Stimulated activated naive CD8-positive, alpha-beta T cell treated with anti-CD3 and anti-CD28 coated beads, Interleukin-15, Interleukin-2, amounts not matched to agents 100 U/mL and 50 U/mL, for 24 hours (primary cell): ENCODE results near the gene NEURL1B.
A peak's percentile ranks its signal among the peaks of the same experiment; 100 is the strongest.
"Not testable (repeated sequence)": the region's sequence is repeated elsewhere in the genome, so short reads cannot be mapped to it uniquely, and the experiment has no call there.

Experiments
- ATAC-seq: fragments of 150-1000 bp; cut with Tn5 transposase; one replicate; pipeline ENCODE4 v1.10.0; 2021
- DNase-seq: peaks from one replicate; pipeline ENCODE4 v3.0.0; 2021

The NEURL1B gene

DNA sequence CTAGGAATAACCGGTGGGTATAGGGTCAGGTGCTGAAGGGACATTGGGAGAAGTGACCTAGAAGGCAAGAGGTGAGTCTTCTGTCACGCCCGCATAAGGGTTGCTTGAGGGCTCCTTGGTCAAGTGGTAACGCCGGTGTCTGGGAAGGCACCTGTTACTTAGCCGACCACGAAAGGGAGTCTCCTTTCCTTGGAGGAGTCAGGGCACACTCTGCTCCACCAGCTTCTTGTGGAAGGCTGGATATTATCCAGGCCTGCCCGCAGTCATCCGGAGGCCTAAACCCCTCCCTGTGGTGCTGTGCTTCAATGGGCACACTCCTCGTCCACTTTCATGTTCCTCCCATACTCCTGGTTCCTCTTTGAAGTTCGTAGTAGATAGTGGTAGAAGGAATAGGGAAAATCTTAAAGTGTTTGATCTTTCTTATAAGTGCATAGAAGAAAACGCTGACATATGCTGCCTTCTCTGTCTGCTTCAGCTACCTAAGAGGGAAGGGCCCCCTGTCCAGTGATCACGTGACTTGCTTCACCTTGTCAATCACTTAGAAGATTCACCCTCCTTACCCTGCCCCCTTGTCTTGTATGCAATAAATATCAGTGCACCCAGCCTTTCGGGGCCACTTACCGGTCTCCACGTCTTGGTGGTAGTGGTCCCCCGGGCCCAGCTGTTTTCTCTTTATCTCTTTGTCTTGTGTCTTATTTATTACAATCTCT, 16.6 kb downstream of the NEURL1B start:
- DNase-seq, ATAC-seq: not testable (repeated sequence)

DNA sequence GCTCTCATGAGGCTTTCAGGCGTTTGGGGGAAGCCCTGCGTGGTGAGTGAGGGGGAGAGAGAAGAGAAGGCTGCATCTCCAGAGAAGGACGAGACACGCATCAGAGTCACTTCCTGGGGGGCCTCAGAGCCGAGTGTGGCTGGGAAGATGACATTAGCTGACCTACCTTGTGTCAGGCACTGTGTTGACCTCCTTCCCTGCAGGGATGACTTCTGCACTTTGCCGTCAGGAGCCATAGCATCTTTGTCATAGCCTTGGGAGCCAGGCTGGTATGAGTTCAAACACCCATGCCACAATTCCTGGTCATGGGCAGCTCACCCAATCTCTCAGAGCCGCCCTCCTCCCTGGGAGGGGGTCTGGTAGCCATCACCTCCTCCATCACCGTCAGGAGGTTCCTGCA, 17.3 kb downstream of the NEURL1B start:
- no peak for ATAC-seq
- DNase-seq: no peak

DNA sequence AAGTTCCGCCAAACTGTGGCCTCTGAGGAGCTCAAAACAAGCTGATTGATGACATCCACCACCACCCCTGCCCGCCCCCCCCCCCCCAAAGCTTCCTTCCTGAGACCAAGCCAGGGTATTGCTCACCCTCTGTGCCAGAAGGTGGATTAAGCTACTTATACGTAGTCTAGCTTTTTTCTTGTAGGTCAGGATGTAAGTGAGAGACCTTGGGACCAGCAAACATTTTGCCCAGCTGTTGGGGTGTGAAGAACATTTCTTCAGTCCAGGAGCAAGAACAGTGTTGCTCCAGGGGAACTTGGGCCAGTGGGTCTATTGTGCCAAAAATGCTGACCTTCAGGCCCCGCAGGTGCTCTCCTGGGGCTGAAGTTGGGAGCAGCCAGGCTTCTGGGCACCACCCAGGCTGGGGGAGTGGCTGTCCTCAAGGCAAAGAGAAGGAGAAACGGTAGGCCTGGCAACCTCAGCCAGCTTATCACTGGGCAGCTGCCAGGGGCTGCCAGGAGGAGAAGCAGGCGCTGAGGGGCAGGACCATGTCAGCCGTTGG, 18.0 kb downstream of the NEURL1B start:
- DNase-seq (no peak), ATAC-seq (no peak)

DNA sequence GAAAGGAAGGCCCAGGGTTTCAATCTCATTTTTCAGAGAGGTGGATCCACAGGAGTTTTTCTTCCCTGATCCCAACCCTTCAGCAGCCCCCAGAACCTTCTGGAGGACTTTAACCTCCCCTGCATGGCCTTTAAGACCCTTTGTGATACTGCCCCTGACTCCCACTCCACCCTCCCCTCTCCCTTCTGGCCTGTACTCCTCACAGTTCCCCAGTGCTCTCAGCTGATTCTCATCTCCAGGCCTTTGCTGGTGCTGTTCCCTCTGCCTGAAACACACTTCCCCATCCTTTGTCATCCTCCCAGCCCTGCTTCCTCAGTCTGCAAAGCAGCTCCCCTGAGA, 18.5 kb downstream of the NEURL1B start:
- DNase-seq (no peak), ATAC-seq (no peak)

DNA sequence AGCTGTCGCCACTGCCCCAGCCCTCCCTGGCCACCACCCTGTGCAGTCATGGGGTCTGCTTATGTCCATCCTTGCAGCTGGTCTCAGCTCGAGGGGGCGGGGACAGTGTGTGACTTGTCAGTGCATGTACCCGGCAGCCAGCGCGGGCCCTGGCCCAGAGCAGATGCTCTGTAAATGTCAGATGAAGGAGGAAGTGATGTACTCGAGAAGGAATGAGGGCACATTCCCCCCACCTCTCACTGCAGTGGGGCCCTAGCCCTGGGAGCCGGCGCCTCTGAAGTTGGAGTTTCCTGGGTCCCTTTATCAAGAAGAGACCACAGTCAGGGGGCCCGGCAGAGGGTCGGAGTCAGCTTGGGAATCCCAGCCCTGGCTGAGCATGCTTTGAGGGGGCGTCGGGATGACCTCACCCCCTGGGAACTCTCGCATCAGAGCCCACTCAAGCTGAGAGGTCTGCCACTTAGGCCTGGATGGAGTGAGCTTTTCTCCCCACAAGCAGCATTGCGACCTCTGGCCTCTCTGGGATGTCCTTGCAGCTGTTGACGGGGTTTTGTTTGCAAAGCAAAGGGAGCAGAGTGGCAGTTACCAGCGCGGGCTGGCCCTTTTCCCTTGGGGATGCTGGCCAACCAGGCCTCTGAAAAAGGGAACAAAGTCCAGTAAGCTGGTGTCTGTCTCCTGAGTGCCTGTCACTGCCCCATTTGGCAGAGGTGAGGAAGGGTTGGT, 19.0 kb downstream of the NEURL1B start:
- DNase-seq: no peak

DNA sequence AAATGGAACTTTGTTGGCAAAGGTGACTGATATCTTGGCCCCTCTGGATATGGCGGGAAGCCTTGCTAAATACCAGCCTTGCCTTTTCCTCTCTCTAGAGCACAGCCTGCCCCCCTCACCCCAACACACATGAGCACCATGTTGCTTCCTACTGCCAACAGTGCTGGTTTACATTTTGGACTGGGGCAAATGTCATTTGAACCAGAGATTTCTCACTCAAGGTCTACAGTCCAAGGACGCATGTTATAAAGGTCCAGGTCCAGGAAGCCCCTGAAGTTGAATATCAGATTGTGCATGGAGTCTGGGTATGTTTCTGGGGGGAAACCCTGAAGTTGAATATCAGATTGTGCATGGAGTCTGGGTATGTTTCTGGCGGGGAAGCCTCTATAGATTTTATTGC, 19.9 kb downstream of the NEURL1B start:
- ATAC-seq: no peak
- no peak for DNase-seq

More for the DNA sequence above, 19.0 kb downstream of the NEURL1B start:
- ATAC-seq: peak; percentile 19

DNA sequence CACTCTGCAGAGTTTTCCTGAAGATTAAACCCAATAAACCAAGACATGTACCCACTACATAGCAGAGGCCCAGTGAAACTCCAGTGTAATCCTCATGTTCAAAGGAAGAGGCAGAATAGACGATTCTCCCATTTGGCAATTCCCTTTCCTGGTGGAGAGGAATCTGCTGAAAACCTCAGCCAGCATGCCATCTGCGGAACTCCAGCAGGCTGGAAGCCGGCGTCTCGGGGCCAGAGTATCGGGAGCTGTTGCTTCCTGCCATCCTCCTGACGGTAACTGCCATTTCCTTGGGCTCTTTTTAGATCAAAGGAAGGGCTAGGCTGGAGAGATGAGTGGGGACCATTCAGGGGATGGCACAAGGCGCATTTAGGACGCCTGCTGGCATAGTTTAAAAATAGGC, 20.5 kb downstream of the NEURL1B start:
- no peak for ATAC-seq

DNA sequence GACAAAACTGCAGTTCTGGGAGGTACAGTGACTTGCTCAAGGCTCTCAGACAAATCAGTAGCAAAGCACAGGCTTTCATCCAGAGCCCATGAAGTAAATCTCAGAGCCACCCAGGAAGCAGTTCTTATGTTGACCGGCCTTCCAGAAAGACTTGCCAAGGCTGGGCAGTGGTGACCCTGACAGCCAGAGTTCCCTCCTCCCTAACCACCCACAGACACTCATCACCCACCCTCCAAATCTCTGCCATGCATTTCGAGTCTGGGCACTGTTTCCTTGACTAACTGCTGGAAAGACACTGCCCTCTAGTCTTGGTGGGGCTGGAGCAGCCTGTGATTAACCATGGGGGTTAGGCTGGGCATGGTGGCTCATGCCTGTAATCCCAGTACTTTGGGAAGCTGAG, 21.5 kb downstream of the NEURL1B start:
- no peak for ATAC-seq

More for the DNA sequence above, 20.5 kb downstream of the NEURL1B start:
- no peak for DNase-seq

DNA sequence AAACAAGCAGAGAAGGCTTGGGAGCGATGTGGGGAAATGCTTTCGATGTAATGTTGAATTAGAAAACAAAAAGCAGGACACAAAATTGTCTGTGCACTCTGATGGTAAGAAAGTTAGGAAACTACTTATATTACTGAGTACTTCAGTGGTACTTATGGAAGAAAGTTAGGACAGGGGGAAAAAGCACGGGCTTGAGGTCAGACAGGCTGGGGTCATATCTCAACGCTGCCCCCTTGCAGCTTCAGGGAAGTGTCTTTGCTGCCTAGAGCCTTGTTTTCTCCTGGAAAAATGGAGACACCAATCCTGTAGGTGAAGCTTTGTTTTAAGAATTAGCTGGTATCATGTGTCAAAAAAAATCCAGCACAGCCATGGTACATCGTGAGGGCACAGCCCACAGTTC, 23.0 kb downstream of the NEURL1B start:
- DNase-seq (no peak), ATAC-seq (no peak)

More for the DNA sequence above, 21.5 kb downstream of the NEURL1B start:
- no peak for DNase-seq

DNA sequence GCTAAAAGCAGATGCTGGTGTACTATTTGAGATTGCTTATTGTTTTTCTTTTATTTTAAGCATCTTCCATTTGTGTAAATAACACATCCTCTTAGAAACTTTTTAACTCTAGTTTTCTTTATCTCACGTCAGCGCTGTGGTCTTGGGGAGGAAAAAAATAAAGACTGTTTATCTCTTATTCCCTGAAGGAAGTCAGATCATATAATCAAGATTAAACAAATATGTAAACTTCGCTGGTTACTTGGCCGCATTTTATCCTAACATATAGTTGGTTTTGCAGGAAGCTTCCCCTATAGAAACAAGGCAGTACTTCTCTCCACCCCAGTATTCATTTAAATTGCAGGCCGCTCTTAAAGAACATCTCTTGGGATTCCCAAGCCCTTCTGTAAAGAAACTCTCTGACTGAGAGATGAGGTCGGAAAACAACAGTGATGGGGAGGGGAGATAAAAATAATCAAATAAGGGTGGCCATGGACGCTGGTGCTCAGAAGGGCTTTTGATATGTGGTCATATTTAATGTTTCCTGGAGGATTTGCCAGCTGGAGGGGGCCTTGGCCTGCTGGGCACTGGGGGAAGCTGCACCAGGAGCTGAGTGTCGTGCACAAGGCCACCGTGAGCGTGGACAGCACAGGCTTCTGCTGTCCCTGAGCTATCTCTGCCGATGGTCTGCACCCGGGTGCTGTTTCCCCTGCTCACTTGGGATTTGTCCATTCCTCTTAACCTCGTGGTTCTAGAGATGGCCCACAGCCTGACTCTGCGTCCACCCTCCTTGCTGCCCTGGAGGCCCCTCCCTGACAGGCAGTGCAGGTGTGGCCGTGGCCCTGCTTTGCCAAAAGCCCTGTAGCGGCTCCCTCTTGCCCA, 23.8 kb downstream of the NEURL1B start:
- ATAC-seq (no peak), DNase-seq (no peak)

DNA sequence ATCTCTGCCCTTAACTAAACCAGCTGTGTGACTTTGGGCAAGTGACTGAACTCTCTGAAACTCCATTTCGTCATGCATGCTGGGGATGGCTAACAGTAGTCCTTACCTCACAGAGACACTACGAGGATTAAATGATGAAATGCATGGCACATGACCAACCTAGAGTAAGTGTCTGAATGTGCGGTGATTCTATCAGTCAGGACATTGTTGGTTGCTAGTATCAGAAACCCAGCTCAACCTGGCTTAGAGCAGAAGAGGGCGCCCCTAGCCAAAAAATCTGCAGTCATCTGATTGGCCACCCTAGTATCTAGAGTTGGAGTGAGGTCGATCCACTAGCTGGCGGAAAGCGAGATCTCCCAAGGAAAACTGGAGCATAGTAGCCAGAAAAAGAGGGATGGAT, 25.2 kb downstream of the NEURL1B start:
- no peak for ATAC-seq
- DNase-seq: no peak

DNA sequence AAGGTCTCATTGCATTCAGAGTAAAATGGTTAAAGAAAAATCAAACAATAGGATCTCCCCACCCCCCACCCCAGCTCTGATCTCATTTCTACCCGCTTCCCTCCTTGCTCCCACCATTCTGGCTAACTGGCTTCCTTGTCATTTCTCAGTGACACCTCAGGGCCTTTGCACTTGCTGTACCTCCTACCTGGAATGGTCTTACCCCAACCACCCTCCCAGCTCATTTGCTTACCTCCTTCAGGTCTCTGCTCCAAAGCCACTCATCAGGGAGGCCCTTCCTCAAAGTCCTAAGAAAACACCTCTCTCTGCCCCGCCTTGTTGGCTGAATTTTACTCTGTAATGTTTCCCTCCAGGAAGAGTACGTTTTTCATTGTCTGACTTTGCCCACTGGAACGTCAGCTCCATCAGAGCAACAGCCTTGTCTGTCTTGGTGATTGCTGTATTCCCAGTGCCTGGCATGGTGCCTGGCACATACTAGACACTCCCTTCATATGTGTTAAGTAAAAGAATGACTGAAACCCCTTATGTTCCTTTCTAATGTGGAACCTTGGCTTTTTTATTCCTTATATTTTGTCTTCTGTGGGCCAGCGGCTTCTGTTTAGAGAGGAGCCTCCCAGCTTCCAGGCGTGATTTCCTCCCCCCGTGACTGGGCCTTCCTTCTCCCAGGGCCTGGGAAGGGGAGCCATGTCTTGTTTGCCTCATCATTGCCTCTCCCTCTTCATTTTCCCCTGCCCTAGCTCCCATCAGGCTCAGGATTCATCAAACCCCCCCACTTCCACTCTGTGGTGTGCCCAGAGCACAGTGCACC, 26.9 kb downstream of the NEURL1B start:
- ATAC-seq (no peak), DNase-seq (no peak)

DNA sequence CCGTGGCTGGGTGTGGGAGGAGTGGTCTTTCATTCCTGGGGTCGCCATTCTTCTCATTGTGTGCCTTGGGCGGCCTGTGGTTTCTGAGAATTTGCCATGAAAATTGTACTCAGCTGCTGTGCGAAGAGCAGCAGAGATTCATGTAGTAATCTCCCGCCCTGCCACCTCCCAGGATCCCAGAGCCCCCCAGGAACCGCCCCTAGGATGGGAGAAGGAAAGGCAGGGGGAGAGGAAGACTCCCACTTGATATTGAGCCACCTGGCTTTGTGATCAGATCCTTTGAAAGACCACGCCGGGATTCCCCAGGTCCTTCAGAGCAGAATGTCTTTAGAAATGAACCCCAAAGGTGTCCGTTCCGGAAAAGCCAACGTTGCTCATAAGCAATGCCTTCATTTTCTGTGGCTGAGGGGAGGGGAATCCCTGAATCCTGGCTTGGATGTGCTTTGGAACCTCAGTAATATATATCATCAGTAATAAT, 27.6 kb downstream of the NEURL1B start:
- ATAC-seq (no peak), DNase-seq (no peak)

DNA sequence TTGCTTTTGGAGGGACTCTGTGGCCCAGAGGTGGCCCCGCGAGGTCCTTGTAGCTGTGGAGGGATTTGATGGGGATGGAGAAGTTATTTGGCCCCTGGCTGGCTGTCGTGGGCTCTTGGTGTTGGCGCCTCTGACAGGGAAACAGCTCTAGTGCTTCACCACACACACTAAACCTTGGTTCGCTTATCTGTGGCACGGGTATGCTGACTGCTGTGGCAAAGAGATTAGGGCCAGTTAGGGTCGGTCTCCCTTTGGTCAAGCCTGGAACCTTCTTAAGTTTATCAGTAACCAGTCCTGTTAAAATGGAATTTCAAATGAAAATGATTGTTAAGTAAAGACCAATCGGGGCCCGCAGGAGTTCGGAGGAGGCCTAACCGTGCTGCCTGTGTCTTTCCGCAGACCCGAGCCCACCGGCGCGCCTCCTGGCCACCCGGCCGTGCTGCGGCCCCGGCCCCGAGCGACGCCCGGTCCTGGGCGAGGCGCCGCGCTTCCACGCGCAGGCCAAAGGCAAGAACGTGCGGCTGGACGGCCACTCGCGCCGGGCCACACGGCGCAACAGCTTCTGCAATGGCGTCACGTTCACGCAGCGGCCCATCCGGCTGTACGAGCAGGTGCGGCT, 28.4 kb downstream of the NEURL1B start:
- DNase-seq: no peak
- ATAC-seq: no peak

DNA sequence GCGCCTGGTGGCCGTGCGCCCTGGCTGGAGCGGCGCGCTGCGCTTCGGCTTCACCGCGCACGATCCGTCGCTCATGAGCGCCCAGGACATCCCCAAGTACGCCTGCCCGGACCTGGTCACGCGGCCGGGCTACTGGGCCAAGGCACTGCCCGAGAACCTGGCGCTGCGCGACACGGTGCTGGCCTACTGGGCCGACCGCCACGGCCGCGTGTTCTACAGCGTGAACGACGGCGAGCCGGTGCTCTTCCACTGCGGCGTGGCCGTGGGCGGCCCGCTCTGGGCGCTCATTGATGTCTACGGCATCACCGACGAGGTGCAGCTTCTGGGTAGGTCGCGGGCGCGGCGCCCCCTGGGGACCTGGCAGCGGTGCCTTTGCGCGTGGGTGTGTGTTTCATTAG, 28.9 kb downstream of the NEURL1B start:
- no peak for DNase-seq
- no peak for ATAC-seq

DNA sequence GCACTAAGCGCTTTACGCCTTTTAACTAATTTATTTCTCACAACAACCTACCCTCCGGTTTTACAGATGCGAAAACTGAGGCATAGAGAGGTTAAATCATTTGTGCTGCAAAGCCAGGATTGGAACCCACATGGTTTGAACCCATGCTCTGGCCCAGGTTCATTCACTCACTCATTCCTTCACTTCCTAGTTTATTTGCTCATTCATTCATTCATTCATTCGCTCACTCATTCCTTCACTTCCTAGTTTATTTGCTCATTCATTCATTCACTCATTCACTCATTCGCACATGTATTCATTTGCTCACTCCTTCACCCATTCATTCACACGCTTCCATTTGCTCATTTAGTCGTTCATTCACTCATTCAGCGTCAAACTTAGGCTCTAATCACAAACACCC, 29.4 kb downstream of the NEURL1B start:
- no peak for ATAC-seq
- DNase-seq: no peak

DNA sequence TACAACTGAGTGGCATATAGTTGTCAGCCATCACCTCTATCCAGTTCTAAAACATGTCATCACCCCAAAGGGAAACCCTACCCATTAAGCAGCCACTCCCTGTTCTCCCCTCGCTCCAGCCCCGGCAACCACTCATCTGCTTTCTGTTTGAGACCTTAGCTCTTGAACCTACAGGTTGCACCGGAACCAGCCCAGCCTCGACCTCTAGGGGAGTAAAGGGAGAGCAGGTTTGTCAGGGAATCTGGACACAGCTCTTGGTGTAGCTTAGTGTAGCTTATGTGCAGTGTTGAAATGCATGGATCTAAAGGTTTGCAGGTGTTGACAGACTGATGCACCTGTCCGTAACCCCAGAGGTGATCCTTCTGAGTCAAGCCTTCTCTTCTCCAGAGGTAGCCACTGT, 30.0 kb downstream of the NEURL1B start:
- DNase-seq (no peak), ATAC-seq (no peak)

DNA sequence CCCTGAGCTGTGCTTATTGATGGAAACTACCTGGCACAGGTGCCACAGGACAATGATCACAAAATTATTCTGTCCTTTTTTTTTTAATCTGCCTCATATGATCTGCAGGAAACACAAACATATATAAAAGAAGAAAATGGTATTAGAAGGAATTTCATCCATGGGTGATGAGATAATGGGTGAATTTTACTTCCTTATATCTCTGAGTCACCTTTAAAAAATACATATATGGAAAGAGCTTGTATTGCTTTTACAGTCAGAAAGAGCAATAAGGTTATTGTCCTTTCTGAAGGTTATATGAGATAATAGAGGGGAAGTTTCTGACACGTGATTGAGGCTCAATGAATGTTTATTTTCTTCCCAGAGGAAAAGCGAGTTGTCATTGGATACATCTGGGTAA, 31.6 kb downstream of the NEURL1B start:
- ATAC-seq: no peak

DNA sequence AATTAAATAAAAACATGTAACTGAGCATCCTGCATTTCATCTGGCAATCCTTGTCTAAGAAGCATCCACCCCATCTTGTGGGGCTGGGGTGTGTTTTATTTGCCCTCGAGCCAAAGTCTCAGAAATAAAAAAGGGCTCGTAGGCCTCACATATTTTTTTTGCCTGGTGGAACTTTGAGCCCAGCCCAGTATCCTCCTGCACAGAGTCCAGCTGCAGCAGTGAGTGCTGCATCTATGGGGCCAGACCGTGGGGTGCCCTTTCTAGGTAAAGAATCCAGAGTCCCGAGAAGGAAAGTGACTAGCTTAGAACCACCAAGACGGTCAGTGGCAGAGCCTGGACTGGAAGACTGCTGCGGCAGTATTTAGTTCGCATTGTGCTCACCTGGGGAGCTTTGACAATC, 33.1 kb downstream of the NEURL1B start:
- no peak for DNase-seq
- ATAC-seq: no peak

More for the DNA sequence above, 31.6 kb downstream of the NEURL1B start:
- no peak for DNase-seq

DNA sequence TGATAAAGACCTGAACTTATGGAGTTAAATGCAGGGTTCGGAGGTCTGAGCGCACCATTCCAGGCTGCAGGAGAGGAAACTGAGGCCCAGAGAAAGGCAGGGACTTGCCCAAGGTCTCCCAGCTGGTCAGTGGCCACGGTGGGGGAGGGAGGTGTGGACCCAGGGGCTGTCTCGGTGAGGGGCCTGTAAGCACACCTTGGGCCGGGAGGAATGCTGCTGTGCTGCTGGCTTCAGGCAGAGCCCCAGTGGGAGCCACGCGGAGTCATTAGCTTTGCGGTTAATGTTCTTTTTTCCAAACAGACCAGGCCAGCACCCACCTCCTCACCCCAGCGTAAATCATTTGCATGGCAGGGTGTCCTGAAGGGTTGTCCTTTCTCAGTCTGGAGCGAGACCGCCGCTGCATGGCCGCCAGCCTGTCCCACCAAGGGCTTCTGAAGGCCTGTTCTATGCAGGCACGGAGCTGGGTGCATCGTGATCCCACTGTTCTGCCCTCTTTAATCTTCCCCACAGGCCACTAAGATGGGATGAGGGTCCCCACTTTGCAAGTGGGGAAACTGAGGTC, 35.9 kb downstream of the NEURL1B start:
- ATAC-seq: no peak

DNA sequence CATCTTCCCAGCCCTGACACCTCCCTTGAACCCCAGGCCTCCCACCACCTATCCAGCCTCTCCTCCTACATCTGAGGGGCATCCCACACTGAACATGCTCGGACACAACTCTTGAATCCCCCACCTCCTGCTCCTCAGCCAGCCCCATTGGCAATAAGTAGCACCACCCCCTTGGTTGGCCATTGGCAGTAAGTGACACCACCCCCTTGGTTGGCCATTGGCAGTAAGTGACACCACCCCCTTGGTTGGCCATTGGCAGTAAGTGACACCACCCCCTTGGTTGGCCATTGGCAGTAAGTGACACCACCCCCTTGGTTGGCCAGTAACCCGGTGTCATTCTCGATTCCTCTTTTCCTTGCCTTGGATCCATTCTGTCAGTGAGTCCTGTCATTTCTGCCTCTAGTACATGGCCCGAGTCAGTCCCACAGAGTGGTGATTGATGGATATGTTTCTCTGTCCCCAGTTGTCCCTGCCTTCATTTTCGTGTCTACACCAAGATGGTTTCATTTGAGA, 37.4 kb downstream of the NEURL1B start:
- not testable (repeated sequence) for DNase-seq, ATAC-seq

More for the DNA sequence above, 35.9 kb downstream of the NEURL1B start:
- no peak for DNase-seq
